Measurements from ENCODE around the gene FNDC3B. TPM values are rescaled to one million over a fixed set of nuclear protein-coding genes. Genes with fewer than 3 reads are reported as not detected.

FNDC3B gene
- total and polyA plus RNA-seq, 2 of the 8 experiments (the other 6 are each of a cell fraction or from before 2014, with no cell fraction given): 14.1 to 44.4 TPM

- Histone ChIP-seq H3K23ac (ENCODE audit: insufficient read length) (no peak overlapping the region), H2AK5ac (ENCODE audit: low read depth, low read length) (no peak overlapping the region), H3K18ac (ENCODE audit: extremely low read depth, low read length) (no peak overlapping the region), H2BK5ac (ENCODE audit: low read depth, low read length) (no peak overlapping the region), H2BK12ac (ENCODE audit: low read depth, low read length) (no peak overlapping the region), H3K4me1 (replicated peaks in 1 of 4; ENCODE audit: control insufficient read depth in 3 of 4, insufficient read depth in 4 of 4, low read length in 3 of 4) (no peaks in the 10 kb centered on the region), H2BK15ac (ENCODE audit: low read length) (no peak overlapping the region), H4K8ac (ENCODE audit: extremely low read depth, insufficient read depth, low read length) (no peak overlapping the region), H4K91ac (replicated peaks; ENCODE audit: insufficient read length, low read length) (no peak overlapping the region), H2BK20ac (ENCODE audit: low read length) (no peak overlapping the region), H3K27ac (ENCODE audit: low read depth, low read length) (no peak overlapping the region), H3K23me2 (ENCODE audit: low read depth, low read length) (no peaks in the 10 kb centered on the region), H4K20me1 (replicated peaks in 1 of 2; ENCODE audit: control insufficient read depth in 1 of 2, insufficient read depth in 2 of 2, low read length in 2 of 2) (no peaks in the 10 kb centered on the region), H3K9me3 (ENCODE audit: insufficient read depth in 2 of 2, low read depth in 1 of 2, low read length in 1 of 2) (0 out of 4 replicates have a peak, but pooled peaks cover 0 to 4% of the 10 kb centered on the region in 2 experiments), H2AFZ (ENCODE audit: low read length) (no peak overlapping the region), H3K79me2 (ENCODE audit: control insufficient read depth in 1 of 2, insufficient read depth in 2 of 2, low read length in 2 of 2) (no peaks in the 10 kb centered on the region), H2BK120ac (replicated peaks; ENCODE audit: low read depth, low read length) (no peak overlapping the region), H3K79me1 (ENCODE audit: low read depth, low read length) (no peaks in the 10 kb centered on the region), H3K4me3 (ENCODE audit: extremely low read depth in 1 of 4, insufficient read depth in 2 of 4, low read depth in 3 of 4, low read length in 4 of 4) (no peak overlapping the region), H3K4ac (replicated peaks; ENCODE audit: insufficient read length, low read depth, low read length) (no peak overlapping the region), H3K36me3 (ENCODE audit: control insufficient read depth in 2 of 4, insufficient read depth in 4 of 4, low read length in 3 of 4) (peaks cover 0 to 4% (median 0%) of the 10 kb centered on the region in 4 experiments; a peak in 2 of 8 replicates), H3K27me3 (replicated peaks in 1 of 4; ENCODE audit: control insufficient read depth in 3 of 4, extremely low read depth in 1 of 4, insufficient read depth in 3 of 4, low read length in 3 of 4) (no peaks in the 10 kb centered on the region), H4K5ac (ENCODE audit: insufficient read length, low read depth, low read length) (no peak overlapping the region), H3K14ac (ENCODE audit: insufficient read length) (no peak overlapping the region), H3K9ac (replicated peaks in 1 of 4; ENCODE audit: extremely low read depth in 1 of 4, low read depth in 3 of 4, low read length in 3 of 4) (no peak overlapping the region), H3K56ac (replicated peaks; ENCODE audit: insufficient read length, low read depth, low read length) (no peak overlapping the region), H3K4me2 (ENCODE audit: insufficient read depth in 1 of 2, low read depth in 2 of 2, low read length in 2 of 2) (no peak overlapping the region)
- ChIA-PET CTCF (ENCODE audit: partially characterized antibody) (interaction anchor here (1.0 kb wide), 1 partner anchor 10 kb away, joined by 4 read pairs; no protein-coding TSS in a partner anchor), POLR2A (ENCODE audit: partially characterized antibody) (no interaction called here)
- 87% methylated on average over 8 of the region's 8 CpGs; no CpG with 5 or more reads in 1 of the 2 experiments for WGBS, 2 experiments (ENCODE audit: extremely low coverage in 1 of 2, insufficient coverage in 1 of 2, insufficient read length in 1 of 2, insufficient replicate concordance in 2 of 2, low coverage in 1 of 2, low lambda C conversion rate in 2 of 2, missing lambda C conversion rate in 1 of 2)
- FAIRE-seq (no peak), DNase-seq (ENCODE audit: low read depth in 1 of 2, low spot score in 2 of 2) (no peak)
- TF ChIP-seq EP300 (IDR thresholded peaks at IDR 0.05; ENCODE audit: borderline replicate concordance in 1 of 2, low read depth in 2 of 2, low read length in 2 of 2) (no peak), POLR2AphosphoS5 (IDR thresholded peaks at IDR 0.05; ENCODE audit: low read depth, low read length) (no peak), CEBPB (IDR thresholded peaks at IDR 0.05; ENCODE audit: low read depth, low read length) (no peak), SP1 (IDR thresholded peaks at IDR 0.05; ENCODE audit: low read depth, low read length) (no peak)
Measured at GRCh38 chr3:172402892-172403643, 363.7 kb downstream of the FNDC3B start.
